ENCODE measurements around the gene SNF8.

The SNF8 gene

GRCh38 chr17:48929812-48930165 is 14.9 kb downstream of the SNF8 start:
- DNase-seq (ENCODE audit: low spot score): no peak

GRCh38 chr17:48928876-48929811 is 15.5 kb downstream of the SNF8 start:
- DNase-seq (ENCODE audit: low spot score): no peak

GRCh38 chr17:48927978-48928745 is 16.5 kb downstream of the SNF8 start:
- no peak for DNase-seq (ENCODE audit: low spot score)

GRCh38 chr17:48925991-48926342 is 18.7 kb downstream of the SNF8 start:
- DNase-seq (ENCODE audit: low spot score): no peak

- DNase-seq (ENCODE audit: low spot score): no peak
Measured at GRCh38 chr17:48925251-48925990, 19.2 kb downstream of the SNF8 start.

- no peak for DNase-seq (ENCODE audit: low spot score)
Measured at GRCh38 chr17:48915459-48916282, 29.0 kb downstream of the SNF8 start.

GRCh38 chr17:48912476-48912875 is 32.2 kb downstream of the SNF8 start:
- no peak for DNase-seq (ENCODE audit: low spot score)

GRCh38 chr17:48910370-48910769 is 34.3 kb downstream of the SNF8 start:
- no peak for DNase-seq (ENCODE audit: low spot score)

- no peak for DNase-seq (ENCODE audit: low spot score)
Measured at GRCh38 chr17:48909783-48910182, 34.9 kb downstream of the SNF8 start.

- DNase-seq (ENCODE audit: low spot score): peak; percentile 94
Measured at GRCh38 chr17:48908853-48909394, 35.7 kb downstream of the SNF8 start.

GRCh38 chr17:48908047-48908843 is 36.4 kb downstream of the SNF8 start, which contains the start of gene UBE2Z:
TSS of gene UBE2Z (plus strand) at chr17:48908407. CDS start at chr17:48908504, 97 bp downstream.
- peak; percentile 95 for DNase-seq (ENCODE audit: low spot score)

GRCh38 chr17:48907713-48908046 is 37.0 kb downstream of the SNF8 start:
- no peak for DNase-seq (ENCODE audit: low spot score)

- no peak for DNase-seq (ENCODE audit: low spot score)
Measured at GRCh38 chr17:48905987-48906515, 38.6 kb downstream of the SNF8 start.

GRCh38 chr17:48904428-48904827 is 40.2 kb downstream of the SNF8 start:
- no peak for DNase-seq (ENCODE audit: low spot score)

- peak; percentile 43 for DNase-seq (ENCODE audit: low spot score)
Measured at GRCh38 chr17:48903401-48903800, 41.2 kb downstream of the SNF8 start.

- DNase-seq (ENCODE audit: low spot score): no peak
Measured at GRCh38 chr17:48901241-48901640, 43.4 kb downstream of the SNF8 start.

- DNase-seq (ENCODE audit: low spot score): no peak
Measured at GRCh38 chr17:48894886-48895285, 49.8 kb downstream of the SNF8 start.

GRCh38 chr17:48893646-48894508 is 50.8 kb downstream of the SNF8 start:
- no peak for DNase-seq (ENCODE audit: low spot score)

GRCh38 chr17:48892940-48893645 is 51.5 kb downstream of the SNF8 start:
- DNase-seq (ENCODE audit: low spot score): no peak
